ENCODE measurements around the gene KDELR3.

KDELR3 gene

GRCh38 chr22:38422611-38423511, 45.0 kb upstream of the KDELR3 start (continued):
- TF ChIP-seq ZNF133 (tag by site-specific recombination; IDR thresholded peaks at IDR 0.05) (no peak), ZNF391 (tag by site-specific recombination; IDR thresholded peaks at IDR 0.05; ENCODE audit: borderline replicate concordance, low read depth) (no peak), RBAK (tag by site-specific recombination; IDR thresholded peaks at IDR 0.05) (no peak), SP2 (tag by site-specific recombination; IDR thresholded peaks at IDR 0.05) (no peak), KLF7 (tag by site-specific recombination; IDR thresholded peaks at IDR 0.05; ENCODE audit: borderline replicate concordance) (no peak), ZNF324 (tag by site-specific recombination; IDR thresholded peaks at IDR 0.05) (no peak), EGR2 (tag by site-specific recombination; IDR thresholded peaks at IDR 0.05; ENCODE audit: low read depth) (peak; percentile 76), ZNF292 (tag by site-specific recombination; IDR thresholded peaks at IDR 0.05; ENCODE audit: borderline replicate concordance, low read depth) (no peak), HIC1 (tag by site-specific recombination; IDR thresholded peaks at IDR 0.05) (peak; percentile 54; the same call in 1 of the 2 replicates), ZNF701 (tag by site-specific recombination; IDR thresholded peaks at IDR 0.05) (no peak), ZSCAN18 (tag by site-specific recombination; IDR thresholded peaks at IDR 0.05) (no peak), GLI2 (tag by site-specific recombination; IDR thresholded peaks at IDR 0.05; ENCODE audit: borderline replicate concordance, low read depth) (no peak), ZNF791 (tag by site-specific recombination; IDR thresholded peaks at IDR 0.05) (no peak), KLF8 (tag by site-specific recombination; IDR thresholded peaks at IDR 0.05) (0 out of 2 replicates have a peak, but pooled peaks have one; percentile 16), ZBTB10 (tag by site-specific recombination; IDR thresholded peaks at IDR 0.05) (no peak), ZNF169 (tag by site-specific recombination; IDR thresholded peaks at IDR 0.05) (no peak), GLI4 (tag by site-specific recombination; IDR thresholded peaks at IDR 0.05) (no peak)

GRCh38 chr22:38423512-38424503, 44.1 kb upstream of the KDELR3 start:
- ChIA-PET POLR2A (no interaction called here), CTCF (interaction anchor here (0.6 to 1.1 kb wide), 3 partner anchors 11 to 162 kb away, joined by 3 read pairs; no protein-coding TSS in a partner anchor)
- Histone ChIP-seq H3K4me3 (ENCODE audit: low read depth, low read length) (no peak overlapping the region), H3K27ac (ENCODE audit: extremely low read depth, low read depth, low read length) (no peak overlapping the region), H3K9me3 (ENCODE audit: control insufficient read depth, insufficient read depth, low read depth, low read length) (no peaks in the 10 kb centered on the region), H3K36me3 (ENCODE audit: control insufficient read depth in 2 of 2, insufficient read depth in 1 of 2, low read length in 2 of 2) (peaks cover 0 to 8% of the 10 kb centered on the region in 2 experiments; a peak in 1 of 3 replicates), H3K4me1 (ENCODE audit: control insufficient read depth, insufficient read depth, low read length) (no peaks in the 10 kb centered on the region)
- peak; percentile 70 for TF ChIP-seq ZIC2 (tag by site-specific recombination; IDR thresholded peaks at IDR 0.05)
- TF ChIP-seq ZNF202 (tag by site-specific recombination; IDR thresholded peaks at IDR 0.05; ENCODE audit: borderline replicate concordance), result no peak
- no peak for TF ChIP-seq ZNF707 (tag by site-specific recombination; IDR thresholded peaks at IDR 0.05)
- no peak for TF ChIP-seq ZNF391 (tag by site-specific recombination; IDR thresholded peaks at IDR 0.05; ENCODE audit: borderline replicate concordance, low read depth)
- TF ChIP-seq ZNF621 (tag by site-specific recombination; IDR thresholded peaks at IDR 0.05), result no peak
- no peak for TF ChIP-seq ZBTB21 (tag by site-specific recombination; IDR thresholded peaks at IDR 0.05)
- TF ChIP-seq RBAK (tag by site-specific recombination; IDR thresholded peaks at IDR 0.05), result no peak

Data from HEK293 (cell line).